PC-9 (cell line): ENCODE results near the gene C1QL3.

Source experiments
- EZH2 ChIP-seq: fragments of 200-600 bp; sonication (generic); IDR thresholded peaks from 2 replicates; pipeline ENCODE4 v1.8.0; 2017; ENCODE audit warnings: antibody characterized with exemption, low read depth
- TF ChIP-seq, protein P1 (sequence below): fragments of 200-600 bp; sonication (generic); conservative IDR thresholded peaks from 2 replicates; pipeline ENCODE4 v1.6.1; 2017; ENCODE audit warnings: mixed run types, antibody characterized with exemption, mild to moderate bottlenecking, moderate library complexity

- TF ChIP-seq, protein P1, sequence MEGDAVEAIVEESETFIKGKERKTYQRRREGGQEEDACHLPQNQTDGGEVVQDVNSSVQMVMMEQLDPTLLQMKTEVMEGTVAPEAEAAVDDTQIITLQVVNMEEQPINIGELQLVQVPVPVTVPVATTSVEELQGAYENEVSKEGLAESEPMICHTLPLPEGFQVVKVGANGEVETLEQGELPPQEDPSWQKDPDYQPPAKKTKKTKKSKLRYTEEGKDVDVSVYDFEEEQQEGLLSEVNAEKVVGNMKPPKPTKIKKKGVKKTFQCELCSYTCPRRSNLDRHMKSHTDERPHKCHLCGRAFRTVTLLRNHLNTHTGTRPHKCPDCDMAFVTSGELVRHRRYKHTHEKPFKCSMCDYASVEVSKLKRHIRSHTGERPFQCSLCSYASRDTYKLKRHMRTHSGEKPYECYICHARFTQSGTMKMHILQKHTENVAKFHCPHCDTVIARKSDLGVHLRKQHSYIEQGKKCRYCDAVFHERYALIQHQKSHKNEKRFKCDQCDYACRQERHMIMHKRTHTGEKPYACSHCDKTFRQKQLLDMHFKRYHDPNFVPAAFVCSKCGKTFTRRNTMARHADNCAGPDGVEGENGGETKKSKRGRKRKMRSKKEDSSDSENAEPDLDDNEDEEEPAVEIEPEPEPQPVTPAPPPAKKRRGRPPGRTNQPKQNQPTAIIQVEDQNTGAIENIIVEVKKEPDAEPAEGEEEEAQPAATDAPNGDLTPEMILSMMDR = no peak
- no peak for TF ChIP-seq EZH2
Measured at GRCh38 chr10:16519250-16519907, 2.3 kb downstream of the C1QL3 start.
